GM19099 (cell line): ENCODE measurements around the gene SURF2.

ENCODE experiments used
- POLR2A ChIP-seq: IDR thresholded peaks from 3 replicates; pipeline ENCODE4 v1.6.1; 2011; ENCODE audit warnings: low read depth; ENCODE audit not compliant: insufficient read length; ENCODE audit errors: extremely low read depth

SURF2 gene

DNA sequence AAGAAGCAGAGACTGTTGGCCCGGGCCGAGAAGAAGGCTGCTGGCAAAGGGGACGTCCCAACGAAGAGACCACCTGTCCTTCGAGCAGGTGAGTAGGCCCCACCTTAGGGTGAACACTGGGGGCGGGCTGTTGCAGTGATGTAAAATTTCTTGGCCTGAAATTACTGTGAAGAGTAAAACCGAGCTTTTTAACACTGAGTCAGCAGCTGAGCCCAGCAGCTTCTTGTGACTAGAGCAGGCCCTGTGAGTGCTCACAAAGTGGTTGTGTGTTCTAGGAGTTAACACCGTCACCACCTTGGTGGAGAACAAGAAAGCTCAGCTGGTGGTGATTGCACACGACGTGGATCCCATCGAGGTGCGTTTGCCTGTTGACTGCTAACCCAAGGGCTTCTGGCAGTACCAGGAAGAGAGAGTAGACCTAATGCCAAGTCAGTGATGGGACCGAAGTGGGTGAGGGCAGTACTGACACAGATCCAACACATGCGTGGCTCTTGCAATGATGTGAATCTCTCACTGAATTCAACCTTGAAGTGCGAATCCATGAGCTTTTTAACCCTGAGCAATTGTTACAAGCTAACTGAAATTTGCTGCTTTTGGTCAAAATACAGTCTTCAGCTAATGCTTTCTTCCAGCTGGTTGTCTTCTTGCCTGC is 6.3 kb upstream of the SURF2 start:
- TF ChIP-seq POLR2A: peak; percentile 29

DNA sequence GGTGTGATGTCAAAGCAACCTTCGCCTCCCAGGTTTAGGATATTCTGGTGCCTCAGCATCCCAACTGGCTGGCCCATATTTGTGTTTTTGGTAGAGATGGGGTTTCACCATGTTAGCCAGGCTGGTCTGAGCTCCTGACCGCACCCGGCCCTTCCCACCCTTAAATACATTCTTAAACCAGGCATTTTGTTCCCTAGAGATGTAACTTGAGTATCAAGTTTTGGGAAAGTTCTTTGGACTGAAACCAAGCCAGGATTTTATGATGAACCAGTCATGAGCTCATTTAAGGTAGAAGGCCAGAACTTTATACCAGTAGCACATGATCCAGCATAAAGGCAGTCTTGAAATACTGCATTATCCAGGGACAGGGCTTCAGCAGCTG is 4.8 kb upstream of the SURF2 start:
- TF ChIP-seq POLR2A: no peak

DNA sequence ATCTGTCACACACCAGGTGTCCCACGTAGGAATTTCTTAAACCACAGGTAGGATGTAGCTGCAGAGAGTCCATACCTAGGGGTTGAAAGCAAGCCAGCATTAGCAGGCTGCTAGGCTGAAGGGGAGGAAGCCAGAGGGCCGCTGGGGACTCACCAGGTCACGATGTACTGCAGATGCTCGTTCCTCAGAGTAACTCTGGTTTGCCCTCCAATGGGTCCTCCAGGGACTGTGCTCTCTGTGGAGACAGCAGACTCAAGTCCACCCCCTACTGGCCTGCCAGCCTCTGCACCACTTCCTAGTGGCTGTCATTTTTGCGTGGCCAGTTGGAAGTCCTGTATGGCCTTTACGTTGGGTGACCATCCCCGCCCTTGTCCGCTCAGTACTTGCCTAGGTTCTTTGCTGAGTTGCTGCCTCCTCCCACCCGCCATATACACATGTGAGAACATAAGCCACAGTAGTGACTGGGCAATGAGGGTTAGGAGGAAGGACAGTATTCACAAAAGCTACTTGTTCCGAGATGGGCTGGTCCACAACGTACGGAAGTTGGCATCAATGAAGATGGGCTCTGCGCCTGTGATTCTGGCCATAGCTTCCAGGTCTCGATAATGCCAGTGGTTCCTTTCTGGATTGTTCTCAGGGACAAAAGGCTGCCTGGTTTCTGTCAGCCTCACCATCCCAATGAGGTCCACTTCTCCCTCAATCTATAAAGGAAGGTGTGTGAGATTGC is 4.3 kb upstream of the SURF2 start:
- peak; percentile 23 for TF ChIP-seq POLR2A

DNA sequence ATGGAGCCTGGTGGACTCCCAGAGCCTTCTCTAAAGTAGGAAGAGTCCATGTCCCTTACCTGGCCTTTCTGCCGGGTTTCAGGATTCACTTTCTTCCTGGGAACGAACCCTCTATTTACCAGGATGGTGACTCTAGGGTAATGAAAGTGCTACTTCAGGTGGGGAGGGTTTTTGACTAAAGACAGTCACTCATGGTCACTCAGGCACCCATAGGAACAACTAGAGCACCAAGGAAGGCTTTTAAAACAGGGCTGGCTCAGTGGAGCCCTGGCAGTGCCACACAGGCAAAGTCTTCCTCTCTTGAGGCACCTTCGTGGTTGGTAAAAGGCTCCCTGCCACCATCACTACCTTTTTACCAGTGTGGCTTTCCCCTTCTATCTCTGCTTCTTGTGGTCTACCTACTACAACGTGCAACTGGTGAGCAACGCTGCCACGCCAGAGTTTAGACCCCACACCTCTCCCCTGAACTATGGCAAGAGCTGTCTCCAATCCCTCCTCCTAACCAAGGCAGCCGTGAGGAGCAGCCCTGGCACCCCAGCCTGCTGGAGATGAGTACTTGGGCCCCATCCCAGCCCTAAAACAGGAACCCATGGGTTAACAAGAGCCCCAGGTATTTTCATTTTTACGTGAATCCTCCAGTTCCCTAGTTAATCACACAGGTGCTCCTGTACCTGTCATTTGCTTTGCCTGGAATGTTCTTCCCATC is 3.6 kb upstream of the SURF2 start:
- no peak for TF ChIP-seq POLR2A

DNA sequence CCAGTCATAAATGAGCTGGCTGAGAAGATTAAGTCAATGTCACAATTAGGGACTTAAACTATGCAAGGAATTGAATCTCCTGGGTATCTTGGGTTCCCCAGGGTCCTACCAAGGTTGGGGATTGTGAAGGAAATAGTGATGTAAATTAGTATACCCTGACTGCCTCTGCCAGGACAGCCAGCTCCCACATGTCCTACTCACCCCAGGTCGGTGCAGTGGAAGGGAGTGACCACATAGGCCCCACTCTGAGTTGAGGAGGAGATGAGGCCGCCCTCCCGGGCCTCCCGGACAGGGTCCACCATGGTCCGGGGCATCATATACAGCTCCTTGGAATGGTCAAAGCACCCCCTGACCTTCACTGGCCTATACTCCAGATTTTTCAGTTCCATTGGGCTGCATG is 2.8 kb upstream of the SURF2 start:
- peak; percentile 39 for TF ChIP-seq POLR2A

DNA sequence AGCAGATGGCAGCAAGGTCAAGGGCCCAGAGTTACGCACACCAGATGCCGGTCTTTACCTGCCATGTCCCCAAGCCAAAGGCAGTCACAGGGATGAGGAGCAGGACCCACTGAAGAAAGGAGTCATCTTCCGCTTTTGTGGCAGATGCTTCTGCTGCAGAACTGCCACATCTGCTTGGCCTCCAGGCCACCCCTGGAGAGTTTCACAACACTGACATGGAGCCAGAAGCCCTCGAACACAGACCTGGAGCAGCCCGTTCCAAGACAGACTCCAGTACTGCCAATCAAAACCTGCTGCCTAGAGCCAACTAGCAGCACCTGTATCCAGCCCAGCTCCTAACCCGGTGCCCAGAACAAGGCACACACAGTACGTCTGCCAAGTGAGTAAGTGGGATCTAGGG is 1.6 kb upstream of the SURF2 start:
- TF ChIP-seq POLR2A: no peak

DNA sequence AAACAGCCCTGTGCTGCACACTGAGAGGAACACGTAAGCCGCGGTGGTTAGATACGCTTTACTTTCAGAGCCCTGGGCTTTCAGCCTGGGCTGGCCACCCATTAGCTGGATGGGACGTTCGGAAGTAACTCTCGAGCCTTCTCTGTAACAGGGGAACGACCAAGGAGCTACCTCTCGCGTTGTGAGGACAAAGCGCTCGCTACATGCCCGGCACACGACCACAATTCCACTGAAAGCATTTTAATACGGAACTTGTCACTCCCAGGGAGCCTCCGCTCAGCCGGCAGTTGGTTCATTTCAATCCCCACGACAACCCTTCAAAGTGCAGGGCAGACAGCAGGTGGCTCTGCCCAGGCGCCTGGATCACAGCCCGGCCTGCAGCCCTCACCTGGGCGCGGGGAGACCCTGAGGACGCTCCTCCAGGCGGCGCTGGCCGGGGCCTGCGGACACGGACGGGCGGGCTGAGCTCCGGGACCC is 431 bp upstream of the SURF2 start:
- TF ChIP-seq POLR2A: no peak

DNA sequence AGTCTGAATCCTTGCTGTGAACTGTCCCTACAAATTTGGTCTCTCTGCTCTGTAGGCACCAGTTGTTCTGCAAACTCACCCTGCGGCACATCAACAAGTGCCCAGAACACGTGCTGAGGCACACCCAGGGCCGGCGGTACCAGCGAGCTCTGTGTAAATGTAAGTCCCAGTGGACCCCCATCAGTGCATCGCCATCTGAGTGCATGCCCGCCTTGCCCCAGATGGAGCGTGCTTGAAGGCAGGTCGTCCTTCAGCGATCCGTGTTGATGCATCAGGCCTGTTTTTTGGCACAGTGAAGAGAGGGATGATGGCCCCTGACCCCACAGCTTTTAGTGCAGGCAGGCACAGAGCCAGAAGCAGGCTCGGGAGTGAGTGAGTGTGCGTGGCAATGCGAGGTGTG is 1.3 kb downstream of the SURF2 start:
- TF ChIP-seq POLR2A: no peak

DNA sequence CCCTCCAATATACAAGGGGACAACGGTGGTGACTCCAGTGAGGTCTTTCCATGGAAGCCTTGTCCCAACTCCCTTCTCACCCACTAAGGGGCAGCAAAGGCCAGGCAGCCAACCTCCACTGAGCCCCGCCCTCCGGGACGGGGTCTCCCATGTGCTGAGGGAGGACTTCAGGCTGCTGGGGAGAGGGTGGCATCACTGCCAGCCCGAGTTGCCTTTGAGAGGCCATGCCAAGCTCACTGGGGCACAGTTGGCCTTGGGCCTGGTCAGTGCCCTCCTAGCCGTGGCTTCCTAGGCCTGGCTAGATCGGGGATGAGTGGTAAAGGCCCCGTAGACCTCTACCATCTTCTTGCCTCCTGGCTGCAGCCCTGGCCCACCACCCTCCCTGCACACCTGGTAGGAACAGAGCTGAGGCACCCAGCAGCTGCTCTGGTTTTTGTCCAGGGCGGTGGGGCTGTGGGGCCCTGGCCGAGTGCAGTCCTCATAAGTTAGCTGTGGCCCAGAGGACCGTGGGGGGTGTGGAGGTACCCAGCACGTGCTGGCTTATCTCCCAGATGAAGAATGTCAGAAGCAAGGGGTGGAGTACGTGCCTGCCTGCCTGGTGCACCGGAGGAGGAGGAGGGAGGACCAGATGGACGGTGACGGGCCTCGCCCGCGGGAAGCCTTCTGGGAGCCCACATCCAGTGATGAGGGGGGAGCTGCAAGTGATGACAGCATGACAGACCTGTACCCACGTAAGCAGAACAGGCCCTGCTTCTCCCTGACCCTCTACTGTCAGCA is 3.2 kb downstream of the SURF2 start:
- no peak for TF ChIP-seq POLR2A

DNA sequence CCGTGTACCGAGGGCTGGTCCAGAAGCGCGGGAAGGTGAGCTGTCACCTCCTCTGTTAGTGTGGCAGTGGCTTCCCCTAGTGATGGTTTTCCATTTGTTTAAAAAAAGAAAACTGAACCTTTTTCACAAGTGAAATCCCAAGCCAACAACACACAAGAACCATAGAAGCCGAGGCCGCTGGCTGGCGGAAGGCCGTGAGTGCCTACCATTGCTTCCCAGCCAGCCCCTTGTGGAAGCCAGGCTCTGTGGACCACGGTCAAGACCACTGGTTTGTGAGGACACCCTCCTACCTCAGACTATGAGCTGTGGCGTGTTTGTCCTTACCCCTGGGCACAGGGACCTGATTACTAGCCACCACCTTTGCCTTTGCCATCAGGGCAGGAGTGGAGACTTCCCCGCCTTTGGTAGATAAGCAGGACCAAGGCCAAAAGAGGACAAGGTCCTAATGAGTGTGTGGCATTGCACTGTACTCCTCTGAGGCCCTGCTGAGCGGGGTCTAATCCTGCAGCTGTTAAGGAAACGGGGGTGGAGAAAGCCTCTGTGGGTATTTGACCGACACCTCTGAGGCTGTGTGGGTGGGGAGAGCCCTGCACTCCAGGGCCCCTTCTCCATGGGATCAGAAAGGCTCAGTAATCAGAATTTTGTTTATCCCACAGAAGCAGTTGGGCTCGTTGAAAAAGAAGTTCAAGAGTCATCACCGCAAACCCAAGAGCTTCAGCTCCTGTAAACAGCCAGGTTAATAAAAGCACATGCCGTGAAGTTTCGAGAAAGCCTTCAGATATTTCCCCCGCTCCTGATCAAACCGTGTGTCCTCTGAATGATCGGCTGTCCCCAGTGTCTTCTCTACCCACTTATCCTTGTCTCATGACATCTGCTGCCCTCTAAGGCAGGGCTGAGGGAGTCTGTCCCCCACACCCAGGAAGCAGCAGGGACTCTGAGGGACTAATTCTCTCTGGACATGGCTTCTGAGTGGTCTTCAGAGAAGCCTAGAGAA is 4.3 kb downstream of the SURF2 start:
- no peak for TF ChIP-seq POLR2A

DNA sequence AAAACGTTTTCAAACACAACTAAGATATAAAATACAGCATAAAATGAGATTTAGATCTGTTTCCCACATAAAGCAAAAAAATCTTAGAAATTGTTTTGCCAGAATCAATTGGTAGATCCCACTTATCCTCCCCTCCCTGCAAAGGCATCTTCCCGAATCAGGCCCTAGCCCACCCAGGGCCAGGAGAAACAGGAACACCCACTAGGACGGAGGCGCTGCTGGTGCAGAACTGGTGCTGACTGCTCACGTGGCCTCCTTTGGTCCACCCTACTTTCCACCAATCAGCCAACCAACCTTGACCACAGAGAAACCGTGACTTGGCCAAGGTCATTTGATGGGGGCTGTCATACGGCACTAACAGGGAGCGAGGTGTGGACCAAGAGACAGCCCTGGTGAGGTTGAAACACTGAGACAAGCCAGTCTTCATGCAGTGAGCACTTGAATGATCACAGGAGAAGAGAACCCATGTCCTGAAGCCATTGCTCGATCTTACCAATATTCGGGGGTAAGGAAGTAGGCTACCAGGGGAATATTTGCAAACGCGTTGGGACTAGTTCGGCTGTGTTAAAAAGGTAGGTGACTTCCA is 5.2 kb downstream of the SURF2 start:
- TF ChIP-seq POLR2A: no peak

DNA sequence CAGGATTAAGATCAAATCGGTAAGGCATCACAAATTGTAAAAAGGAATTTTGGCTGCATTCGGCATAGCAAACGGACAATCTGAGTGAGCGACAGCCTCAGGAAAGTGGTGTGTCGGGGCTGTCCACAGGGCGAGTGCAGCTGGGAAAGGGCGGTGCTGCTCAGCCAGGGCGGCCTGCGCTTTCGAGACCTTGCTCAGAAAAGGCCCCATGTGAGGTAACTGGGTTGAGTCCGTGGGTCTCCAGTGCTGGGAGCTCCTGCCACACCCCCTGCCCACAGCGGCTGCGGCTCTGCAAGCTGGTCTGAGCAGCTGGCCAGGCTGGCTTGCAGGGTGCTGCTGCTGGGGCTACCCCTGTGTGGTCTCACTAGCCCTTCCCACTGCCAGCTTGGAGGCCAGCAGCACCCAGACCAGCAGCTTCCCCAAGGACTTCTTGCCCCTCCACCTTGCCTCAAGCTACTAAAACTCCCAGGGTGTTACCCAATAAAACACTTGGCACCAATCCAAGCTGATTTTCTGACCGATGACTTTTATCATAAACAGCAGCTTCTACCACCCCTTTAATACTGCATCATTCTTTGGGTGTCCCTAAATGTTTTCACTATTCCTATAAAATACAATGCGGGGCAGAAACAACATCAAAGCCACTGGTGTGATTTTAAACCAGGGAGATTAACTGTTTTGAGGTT is 6.2 kb downstream of the SURF2 start:
- TF ChIP-seq POLR2A: no peak

DNA sequence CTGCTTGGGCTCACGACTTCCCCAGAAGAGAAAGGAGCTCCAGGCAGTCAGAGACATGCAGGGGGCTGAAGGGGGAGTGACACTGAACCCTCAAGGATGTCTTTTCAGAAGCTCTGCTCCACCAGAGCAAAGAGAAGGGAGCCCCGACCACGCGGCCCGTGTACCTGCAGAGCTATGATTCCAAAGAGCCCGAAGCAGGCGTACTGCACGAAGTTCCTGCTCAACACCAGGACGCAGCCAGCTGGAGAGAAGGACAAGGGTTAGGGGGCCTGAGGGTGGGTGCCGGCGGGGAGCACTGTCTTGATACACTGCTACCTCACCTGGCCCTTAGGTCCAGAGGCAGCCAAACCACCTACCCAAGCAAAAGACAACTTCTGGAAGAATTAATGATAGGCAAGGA is 10.1 kb downstream of the SURF2 start:
- TF ChIP-seq POLR2A: no peak
